Gastroesophageal sphincter (tissue), 2 donors: ENCODE data around the gene EXOC6B.

Experiments
- EP300 ChIP-seq: sonication (generic); formaldehyde crosslinking; IDR thresholded peaks from one replicate; pipeline ENCODE4 v1.6.1; 2017; ENCODE audit warnings: antibody characterized with exemption, mild to moderate bottlenecking
- POLR2A ChIP-seq, 2 donors: fragments of 450-650 bp; IDR thresholded peaks; one replicate each; pipeline ENCODE4 v1.6.1; 2017; ENCODE audit warnings: antibody characterized with exemption in 2 of 2, mild to moderate bottlenecking in 2 of 2, moderate library complexity in 1 of 2

GRCh38 chr2:72494392-72494791 lies 331.4 kb downstream of the EXOC6B start:
- TF ChIP-seq EP300 (no peak), POLR2A (IDR thresholded peaks at IDR 0.05) (no peak)
